ENCODE measurements around the gene NTRK1.

DNA sequence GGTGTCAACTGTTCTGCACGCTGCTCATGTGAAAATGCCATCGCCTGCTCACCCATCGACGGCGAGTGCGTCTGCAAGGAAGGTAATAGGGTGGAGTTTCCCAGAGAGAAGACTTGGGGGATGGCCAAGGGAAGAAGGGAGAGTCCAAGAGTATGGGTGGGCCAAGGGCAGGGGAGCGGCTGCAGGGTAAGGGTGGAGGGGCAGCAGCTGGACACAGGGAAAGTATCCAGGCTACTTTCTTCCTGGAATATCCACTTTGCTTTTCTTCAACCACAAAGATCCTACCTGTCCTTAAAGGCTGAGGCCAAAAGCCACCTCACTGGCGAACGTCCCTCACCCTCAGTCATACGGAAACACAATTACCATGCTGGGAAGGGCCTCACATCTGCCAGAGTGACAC is 48.3 kb downstream of the NTRK1 start:
- no peak for TF ChIP-seq POLR2A (IDR thresholded peaks at IDR 0.05)
- TF ChIP-seq, protein P1, sequence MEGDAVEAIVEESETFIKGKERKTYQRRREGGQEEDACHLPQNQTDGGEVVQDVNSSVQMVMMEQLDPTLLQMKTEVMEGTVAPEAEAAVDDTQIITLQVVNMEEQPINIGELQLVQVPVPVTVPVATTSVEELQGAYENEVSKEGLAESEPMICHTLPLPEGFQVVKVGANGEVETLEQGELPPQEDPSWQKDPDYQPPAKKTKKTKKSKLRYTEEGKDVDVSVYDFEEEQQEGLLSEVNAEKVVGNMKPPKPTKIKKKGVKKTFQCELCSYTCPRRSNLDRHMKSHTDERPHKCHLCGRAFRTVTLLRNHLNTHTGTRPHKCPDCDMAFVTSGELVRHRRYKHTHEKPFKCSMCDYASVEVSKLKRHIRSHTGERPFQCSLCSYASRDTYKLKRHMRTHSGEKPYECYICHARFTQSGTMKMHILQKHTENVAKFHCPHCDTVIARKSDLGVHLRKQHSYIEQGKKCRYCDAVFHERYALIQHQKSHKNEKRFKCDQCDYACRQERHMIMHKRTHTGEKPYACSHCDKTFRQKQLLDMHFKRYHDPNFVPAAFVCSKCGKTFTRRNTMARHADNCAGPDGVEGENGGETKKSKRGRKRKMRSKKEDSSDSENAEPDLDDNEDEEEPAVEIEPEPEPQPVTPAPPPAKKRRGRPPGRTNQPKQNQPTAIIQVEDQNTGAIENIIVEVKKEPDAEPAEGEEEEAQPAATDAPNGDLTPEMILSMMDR (IDR thresholded peaks at IDR 0.05), result no peak
